Chondrocyte (in vitro differentiated cells): ENCODE data around the gene DDX18. TPM values are rescaled to one million over a fixed set of nuclear protein-coding genes. Genes with fewer than 3 reads are reported as not detected.
"Not testable (repeated sequence)": the region's sequence is repeated elsewhere in the genome, so short reads cannot be mapped to it uniquely, and the experiment has no call there.

Experiments used
- DNase-seq: peaks from one replicate; pipeline ENCODE4 v3.0.0; 2021; ENCODE audit warnings: mixed read lengths, low spot score
- H3K27ac Mint-ChIP-seq: one replicate; pipeline ENCODE4 v1.8.0; 2021; ENCODE audit warnings: mild to moderate bottlenecking, moderate library complexity, mixed read lengths; ENCODE audit not compliant: unreplicated experiment
- H3K27me3 Mint-ChIP-seq: 2 replicates; pipeline ENCODE4 v1.8.0; 2021; ENCODE audit warnings: low read depth, mixed read lengths
- H3K36me3 Mint-ChIP-seq: 2 replicates; pipeline ENCODE4 v1.8.0; 2021; ENCODE audit warnings: low read depth, mixed read lengths
- H3K4me1 Mint-ChIP-seq: 2 replicates; pipeline ENCODE4 v1.8.0; 2021; ENCODE audit warnings: low read depth, mild to moderate bottlenecking, mixed read lengths
- H3K4me3 Mint-ChIP-seq: one replicate; pipeline ENCODE4 v1.8.0; 2021; ENCODE audit warnings: mild to moderate bottlenecking, moderate library complexity, mixed read lengths; ENCODE audit not compliant: unreplicated experiment
- H3K9me3 Mint-ChIP-seq: 2 replicates; pipeline ENCODE4 v1.8.0; 2021; ENCODE audit warnings: low read depth, mixed read lengths
- total RNA-seq: library from RNA; stranded (reverse); gene quantifications from 3 replicates; pipeline ENCODE4 v1.2.1, GENCODE V29; 2021
- TF ChIP-seq, protein P1 (sequence below): fragments of 200-600 bp; sonication (generic); IDR thresholded peaks from 2 replicates; pipeline ENCODE4 v1.5.0; 2021; ENCODE audit warnings: antibody characterized with exemption, mild to moderate bottlenecking, moderate library complexity

Gene DDX18
- total RNA-seq, 1 donor from 2014 or later: 43.2 TPM

DNA sequence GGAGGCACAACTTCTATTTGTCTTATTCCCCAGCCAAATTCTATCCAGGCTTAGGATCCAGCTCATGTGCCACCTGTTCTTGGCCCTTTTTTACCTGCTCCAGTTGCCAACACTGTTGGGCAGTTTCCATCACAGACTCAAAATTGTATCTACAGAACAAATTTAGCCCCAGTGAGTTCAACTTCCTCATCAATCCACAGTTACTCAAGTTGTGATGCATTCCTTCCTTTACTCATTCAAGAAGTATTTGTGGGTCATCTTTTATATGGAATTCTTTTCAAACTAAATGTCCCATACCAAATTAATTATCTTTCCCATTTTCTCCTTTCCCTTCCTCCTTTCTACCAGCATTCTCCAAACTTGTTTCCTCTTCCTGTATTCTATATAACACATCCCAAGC, 12.7 kb upstream of the DDX18 start:
- TF ChIP-seq, protein P1, sequence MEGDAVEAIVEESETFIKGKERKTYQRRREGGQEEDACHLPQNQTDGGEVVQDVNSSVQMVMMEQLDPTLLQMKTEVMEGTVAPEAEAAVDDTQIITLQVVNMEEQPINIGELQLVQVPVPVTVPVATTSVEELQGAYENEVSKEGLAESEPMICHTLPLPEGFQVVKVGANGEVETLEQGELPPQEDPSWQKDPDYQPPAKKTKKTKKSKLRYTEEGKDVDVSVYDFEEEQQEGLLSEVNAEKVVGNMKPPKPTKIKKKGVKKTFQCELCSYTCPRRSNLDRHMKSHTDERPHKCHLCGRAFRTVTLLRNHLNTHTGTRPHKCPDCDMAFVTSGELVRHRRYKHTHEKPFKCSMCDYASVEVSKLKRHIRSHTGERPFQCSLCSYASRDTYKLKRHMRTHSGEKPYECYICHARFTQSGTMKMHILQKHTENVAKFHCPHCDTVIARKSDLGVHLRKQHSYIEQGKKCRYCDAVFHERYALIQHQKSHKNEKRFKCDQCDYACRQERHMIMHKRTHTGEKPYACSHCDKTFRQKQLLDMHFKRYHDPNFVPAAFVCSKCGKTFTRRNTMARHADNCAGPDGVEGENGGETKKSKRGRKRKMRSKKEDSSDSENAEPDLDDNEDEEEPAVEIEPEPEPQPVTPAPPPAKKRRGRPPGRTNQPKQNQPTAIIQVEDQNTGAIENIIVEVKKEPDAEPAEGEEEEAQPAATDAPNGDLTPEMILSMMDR: no peak
- Mint-ChIP-seq H3K9me3 (no peaks in the 10 kb centered on the region), H3K4me3 (no peak overlapping the region), H3K36me3 (no peaks in the 10 kb centered on the region), H3K27ac (no peak overlapping the region), H3K4me1 (peaks cover 5% of the 10 kb centered on the region), H3K27me3 (peaks cover 30% of the 10 kb centered on the region)
- no peak for DNase-seq

DNA sequence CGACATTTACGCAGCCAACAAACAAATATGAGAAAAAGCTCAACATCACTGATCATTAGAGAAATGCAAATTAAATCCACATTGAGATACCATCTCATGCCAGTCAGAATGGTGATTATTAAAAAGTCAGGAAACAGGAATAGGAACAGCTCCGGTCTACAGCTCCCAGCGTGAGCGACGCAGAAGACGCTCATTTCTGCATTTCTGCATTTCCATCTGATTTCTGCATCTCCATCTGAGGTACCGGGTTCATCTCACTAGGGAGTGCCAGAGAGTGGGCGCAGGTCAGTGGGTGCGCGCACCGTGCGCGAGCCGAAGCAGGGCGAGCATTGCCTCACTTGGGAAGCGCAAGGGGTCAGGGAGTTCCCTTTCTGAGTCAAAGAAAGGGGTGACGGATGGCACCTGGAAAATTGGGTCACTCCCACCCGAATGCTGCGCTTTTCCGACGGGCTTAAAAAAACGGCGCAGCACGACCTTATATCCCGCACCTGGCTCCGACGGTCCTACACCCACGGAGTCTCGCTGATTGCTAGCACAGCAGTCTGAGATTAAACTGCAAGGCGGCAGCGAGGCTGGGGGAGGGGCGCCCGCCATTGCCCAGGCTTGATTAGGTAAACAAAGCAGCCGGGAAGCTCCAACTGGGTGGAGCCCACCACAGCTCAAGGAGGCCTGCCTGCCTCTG, 10.7 kb upstream of the DDX18 start:
- not testable (repeated sequence) for H3K27ac Mint-ChIP-seq, DNase-seq, H3K36me3 Mint-ChIP-seq, H3K9me3 Mint-ChIP-seq, H3K4me1 Mint-ChIP-seq
- Mint-ChIP-seq H3K4me3 (peak overlapping the region; percentile 69), H3K27me3 (peaks cover 30% of the 10 kb centered on the region)

DNA sequence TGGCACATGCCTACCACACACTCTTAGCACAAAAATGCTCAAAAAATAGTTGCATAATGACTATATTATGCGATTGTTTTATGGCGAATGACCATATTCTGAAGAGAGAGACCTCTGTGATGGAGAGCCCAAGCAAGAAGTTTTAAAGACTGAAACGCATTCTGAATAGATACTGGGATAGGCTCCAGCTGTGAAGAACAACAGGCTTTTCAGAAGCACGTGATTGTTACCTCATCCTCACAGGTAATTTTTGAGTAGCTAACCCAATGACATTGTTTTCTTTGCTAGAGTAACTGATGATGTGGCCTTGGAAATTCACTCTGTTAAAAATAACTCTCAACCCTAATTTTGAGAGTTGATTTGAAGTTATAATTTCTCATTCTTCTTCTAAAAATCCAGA, 2.0 kb upstream of the DDX18 start:
- Mint-ChIP-seq H3K36me3 (peaks cover 4% of the 10 kb centered on the region), H3K4me3 (no peak overlapping the region), H3K9me3 (no peaks in the 10 kb centered on the region), H3K27ac (no peak overlapping the region), H3K27me3 (peaks cover 11% of the 10 kb centered on the region), H3K4me1 (peaks cover 17% of the 10 kb centered on the region)
- no peak for DNase-seq
- TF ChIP-seq, protein P1: no peak

DNA sequence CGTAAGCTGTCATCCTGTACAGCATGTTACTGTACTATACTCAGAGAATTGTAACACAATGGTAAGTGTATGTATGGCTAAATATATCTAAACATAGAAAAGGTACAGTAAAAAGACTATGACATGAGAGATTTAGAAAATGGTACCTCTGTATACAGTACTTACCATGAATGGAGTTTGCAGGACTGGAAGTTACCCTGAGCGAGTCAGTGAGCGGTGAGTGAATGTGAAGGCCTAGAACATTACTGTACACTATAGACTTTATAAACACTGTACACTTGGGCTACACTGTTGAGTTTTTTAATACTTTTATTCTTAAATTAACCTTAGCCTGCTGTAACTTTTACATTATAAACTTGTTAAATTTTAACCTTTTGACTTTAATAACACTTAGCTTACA, 1.5 kb downstream of the DDX18 start:
- TF ChIP-seq, protein P1: no peak
- Mint-ChIP-seq H3K4me3 (peak overlapping the region; percentile 89), H3K27ac (peak overlapping the region; percentile 20), H3K9me3 (no peaks in the 10 kb centered on the region), H3K4me1 (peaks cover 17% of the 10 kb centered on the region), H3K27me3 (peaks cover 5% of the 10 kb centered on the region), H3K36me3 (peaks cover 16% of the 10 kb centered on the region)
- DNase-seq: no peak

DNA sequence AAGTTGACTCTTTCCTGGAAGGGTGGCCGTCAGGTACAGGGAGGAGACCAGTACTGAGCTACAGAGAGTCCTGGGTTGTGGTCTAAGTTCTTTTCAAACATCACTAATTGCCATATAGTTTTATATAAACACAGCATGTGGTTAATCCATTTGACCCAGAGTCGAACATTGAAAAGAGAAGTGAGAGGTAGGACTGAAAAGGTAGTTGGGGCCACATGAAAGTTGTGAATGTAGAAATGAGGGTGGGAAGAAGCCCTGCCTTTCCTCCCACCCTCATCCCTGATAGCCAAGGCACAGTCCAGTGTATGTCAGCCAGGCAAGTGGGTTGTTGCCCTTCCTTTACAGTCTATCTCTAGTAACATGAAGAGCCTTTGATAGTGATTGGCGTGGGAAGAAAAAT, 4.4 kb downstream of the DDX18 start:
- Mint-ChIP-seq H3K4me3 (no peak overlapping the region), H3K9me3 (no peaks in the 10 kb centered on the region), H3K27ac (no peak overlapping the region), H3K4me1 (peaks cover 17% of the 10 kb centered on the region), H3K27me3 (no peaks in the 10 kb centered on the region), H3K36me3 (peaks cover 31% of the 10 kb centered on the region)
- no peak for DNase-seq
- TF ChIP-seq, protein P1: no peak

DNA sequence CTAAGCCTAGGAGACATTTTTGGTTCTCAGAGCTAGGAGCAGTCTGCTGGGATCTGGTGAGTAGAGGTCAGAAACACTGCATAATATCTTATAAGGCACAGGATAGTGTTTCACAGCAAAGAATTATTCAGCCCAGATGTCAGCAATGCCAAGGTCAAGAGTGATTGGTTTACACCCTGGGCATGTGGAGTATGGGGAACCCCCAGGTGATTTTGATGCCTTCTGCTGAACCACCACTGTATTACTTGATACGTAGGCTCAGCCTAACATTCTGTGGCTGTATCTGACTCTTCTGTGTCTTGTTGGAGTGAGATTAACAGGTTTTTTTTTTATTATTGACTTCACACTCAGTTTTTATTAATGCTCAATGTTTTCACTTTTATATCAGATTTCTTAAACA, 6.0 kb downstream of the DDX18 start:
- H3K36me3 Mint-ChIP-seq: peaks cover 38% of the 10 kb centered on the region

More for the DNA sequence above, 6.0 kb downstream of the DDX18 start:
- H3K4me1 Mint-ChIP-seq: peaks cover 11% of the 10 kb centered on the region
- no peak for DNase-seq
- no peaks in the 10 kb centered on the region for H3K27me3 Mint-ChIP-seq
- no peaks in the 10 kb centered on the region for H3K9me3 Mint-ChIP-seq
- H3K27ac Mint-ChIP-seq: no peak overlapping the region
- TF ChIP-seq, protein P1: no peak
- H3K4me3 Mint-ChIP-seq: no peak overlapping the region
